Measurements from ENCODE around the gene SHE. TPM values are rescaled to one million over a fixed set of nuclear protein-coding genes. Genes with fewer than 3 reads are reported as not detected.

The SHE gene
- total RNA-seq, 4 donors from 2014 or later: 9.0 to 24.6 (median 18.0) TPM

DNA sequence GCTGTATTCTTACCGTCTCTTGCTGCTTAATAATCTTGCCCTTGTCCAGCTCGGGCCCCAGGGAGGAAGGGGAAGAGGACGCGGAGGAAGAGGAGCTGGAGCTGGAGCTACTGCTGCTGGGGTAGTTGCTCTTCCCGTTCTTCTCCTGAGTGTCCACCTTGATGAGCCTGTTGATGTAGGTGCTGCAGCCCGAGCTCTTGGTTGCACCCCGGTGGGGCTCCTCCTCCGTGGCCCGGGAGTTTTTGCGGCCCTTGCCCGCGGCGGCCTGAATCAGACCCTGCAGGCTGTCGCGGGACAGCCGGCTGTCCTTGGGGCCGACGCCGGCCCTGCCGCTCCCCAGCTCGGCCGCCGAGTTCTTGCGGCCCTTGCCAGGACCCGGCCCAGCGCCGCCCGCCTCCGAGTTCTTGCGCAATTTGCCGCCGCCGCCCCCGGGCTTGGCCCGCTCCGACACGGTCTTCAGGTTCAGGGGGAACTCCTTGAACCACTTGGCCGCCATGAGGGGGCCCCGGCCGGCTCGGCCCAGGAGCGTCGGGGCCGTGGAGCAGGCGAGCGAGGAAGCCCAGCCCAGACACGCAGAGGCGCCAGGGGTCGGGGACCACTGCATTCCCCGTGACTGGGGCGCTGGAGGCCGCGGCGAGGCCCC, 668 bp downstream of the SHE start:
- WGBS, 2 donors: 2% methylated on average over 40 to 54 of the region's 54 CpGs
- H3K4me3 ChIP-seq: peak overlapping the region; percentile 30 to 61 (median 42)
- peaks cover 0 to 24% (median 7%) of the 10 kb centered on the region in 4 donors for H3K4me1 ChIP-seq
- no peaks in the 10 kb centered on the region for H3K36me3 ChIP-seq
- H3K9me3 ChIP-seq: peaks cover 0 to 16% (median 0%) of the 10 kb centered on the region in 4 donors
- peaks cover 0 to 72% of the 10 kb centered on the region in 2 donors for H3K27me3 ChIP-seq
- DNase-seq (ENCODE audit: low spot score in 2 of 2): peak in 1 of 2 donors; percentile 30
- H3K27ac ChIP-seq: peak overlapping the region in 2 of 4 donors; percentile 55 to 80
- TF ChIP-seq, protein P1, sequence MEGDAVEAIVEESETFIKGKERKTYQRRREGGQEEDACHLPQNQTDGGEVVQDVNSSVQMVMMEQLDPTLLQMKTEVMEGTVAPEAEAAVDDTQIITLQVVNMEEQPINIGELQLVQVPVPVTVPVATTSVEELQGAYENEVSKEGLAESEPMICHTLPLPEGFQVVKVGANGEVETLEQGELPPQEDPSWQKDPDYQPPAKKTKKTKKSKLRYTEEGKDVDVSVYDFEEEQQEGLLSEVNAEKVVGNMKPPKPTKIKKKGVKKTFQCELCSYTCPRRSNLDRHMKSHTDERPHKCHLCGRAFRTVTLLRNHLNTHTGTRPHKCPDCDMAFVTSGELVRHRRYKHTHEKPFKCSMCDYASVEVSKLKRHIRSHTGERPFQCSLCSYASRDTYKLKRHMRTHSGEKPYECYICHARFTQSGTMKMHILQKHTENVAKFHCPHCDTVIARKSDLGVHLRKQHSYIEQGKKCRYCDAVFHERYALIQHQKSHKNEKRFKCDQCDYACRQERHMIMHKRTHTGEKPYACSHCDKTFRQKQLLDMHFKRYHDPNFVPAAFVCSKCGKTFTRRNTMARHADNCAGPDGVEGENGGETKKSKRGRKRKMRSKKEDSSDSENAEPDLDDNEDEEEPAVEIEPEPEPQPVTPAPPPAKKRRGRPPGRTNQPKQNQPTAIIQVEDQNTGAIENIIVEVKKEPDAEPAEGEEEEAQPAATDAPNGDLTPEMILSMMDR (IDR thresholded peaks at IDR 0.05): no peak
- peak in 1 of 2 donors; percentile 26 for TF ChIP-seq EP300 (IDR thresholded peaks at IDR 0.05)
- TF ChIP-seq POLR2A (IDR thresholded peaks at IDR 0.05): no peak

DNA sequence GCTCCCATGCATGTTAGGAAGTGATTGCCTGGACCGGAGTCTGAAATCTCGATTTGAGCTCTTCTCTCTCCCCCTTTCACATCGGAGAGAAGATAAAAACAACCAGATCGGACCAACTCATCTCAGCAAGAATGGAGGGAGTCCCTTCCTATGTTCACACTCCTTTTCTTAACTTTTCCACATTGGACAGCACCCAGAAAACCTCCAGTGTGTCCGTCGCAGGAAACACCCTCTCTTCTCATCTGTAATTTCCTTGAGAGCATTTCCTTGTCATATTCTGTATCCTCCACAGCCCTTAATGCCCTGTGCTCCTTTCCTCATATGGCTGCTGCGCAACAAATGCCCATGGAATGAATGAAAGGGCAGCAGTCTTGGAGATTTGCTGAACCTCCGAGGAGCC, 1.7 kb downstream of the SHE start:
- Histone ChIP-seq H3K27me3 (peaks cover 0 to 72% of the 10 kb centered on the region in 2 donors), H3K4me1 (peaks cover 0 to 24% (median 7%) of the 10 kb centered on the region in 4 donors), H3K9me3 (peaks cover 0 to 6% (median 0%) of the 10 kb centered on the region in 4 donors), H3K36me3 (no peaks in the 10 kb centered on the region), H3K4me3 (peak overlapping the region in 2 of 4 donors; percentile 53 to 61), H3K27ac (no peak overlapping the region)
- DNase-seq (ENCODE audit: low spot score in 2 of 2): no peak
- 74 to 81% methylated on average over 8 of the region's 8 CpGs for WGBS, 2 donors
- TF ChIP-seq, protein P1 (IDR thresholded peaks at IDR 0.05): no peak
- TF ChIP-seq EP300 (IDR thresholded peaks at IDR 0.05) (no peak), POLR2A (IDR thresholded peaks at IDR 0.05) (no peak)

DNA sequence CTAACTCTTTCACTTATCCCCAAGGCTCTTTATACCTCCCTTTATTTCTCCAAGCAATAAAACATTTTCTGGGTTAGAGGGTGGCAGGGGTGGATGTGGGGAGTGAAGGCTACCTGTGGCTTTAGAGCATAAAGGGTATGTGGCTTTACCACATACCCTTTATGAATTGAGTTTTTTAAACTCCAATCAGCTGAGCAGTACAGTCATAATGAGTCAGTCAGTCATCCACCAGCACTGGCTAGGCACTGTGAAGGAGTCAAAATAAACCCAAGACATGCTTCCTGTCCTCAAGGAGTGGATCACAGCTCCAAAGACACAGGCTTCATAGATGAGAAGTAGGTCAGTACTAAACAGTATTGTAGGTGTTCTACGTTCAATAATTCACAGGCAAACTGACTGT, 2.8 kb downstream of the SHE start:
- H3K27me3 ChIP-seq: peaks cover 0 to 68% of the 10 kb centered on the region in 2 donors
- TF ChIP-seq POLR2A (IDR thresholded peaks at IDR 0.05) (no peak), EP300 (IDR thresholded peaks at IDR 0.05) (no peak)
- TF ChIP-seq, protein P1 (IDR thresholded peaks at IDR 0.05): no peak
- no peaks in the 10 kb centered on the region for H3K36me3 ChIP-seq
- peak overlapping the region in 1 of 4 donors; percentile 61 for H3K4me3 ChIP-seq
- DNase-seq (ENCODE audit: low spot score in 2 of 2): no peak
- peaks cover 0 to 5% (median 0%) of the 10 kb centered on the region in 4 donors for H3K9me3 ChIP-seq
- peaks cover 0 to 24% (median 7%) of the 10 kb centered on the region in 4 donors for H3K4me1 ChIP-seq
- H3K27ac ChIP-seq: no peak overlapping the region
- WGBS, 2 donors: 75 to 86% methylated on average over 1 of the region's 1 CpG

DNA sequence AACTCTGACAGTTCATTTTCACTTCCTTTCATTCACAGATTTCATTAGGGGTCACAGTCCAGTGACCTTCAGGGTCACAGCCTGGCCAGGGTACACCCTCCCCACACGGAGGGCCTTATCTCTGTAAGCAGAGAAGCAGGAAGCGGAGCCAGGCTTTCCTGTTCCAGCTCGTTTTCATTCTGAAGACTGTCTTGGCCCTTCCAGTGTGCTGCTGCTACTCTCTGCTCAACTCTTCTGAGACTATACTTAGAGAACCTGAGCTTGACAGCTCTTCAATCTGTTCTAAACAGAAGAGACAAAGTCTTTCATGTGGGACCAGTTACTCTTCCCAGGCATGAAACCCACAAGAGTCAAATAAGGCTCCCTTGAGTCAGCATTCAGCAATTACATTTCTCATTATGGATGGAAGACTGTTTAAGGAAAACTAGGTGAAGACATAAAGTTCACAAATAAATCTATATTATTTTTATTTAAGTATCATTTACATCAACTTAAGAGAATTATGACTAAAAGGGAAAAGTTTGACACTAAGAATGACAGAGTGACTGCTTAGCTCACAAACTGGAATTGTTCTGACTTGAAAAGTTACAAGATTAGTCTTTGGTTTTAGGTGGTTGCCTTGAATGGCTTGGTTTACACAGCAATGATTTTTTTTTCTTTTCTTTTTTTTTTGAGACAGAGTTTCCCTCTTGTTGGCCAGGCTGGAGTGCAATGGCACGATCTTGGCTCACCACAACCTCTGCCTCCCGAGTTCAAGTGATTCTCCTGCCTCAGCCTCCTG, 5.0 kb downstream of the SHE start:
- Histone ChIP-seq H3K4me3 (no peak overlapping the region), H3K27ac (peak overlapping the region in 2 of 4 donors; percentile 10 to 16), H3K4me1 (peaks cover 0 to 23% (median 11%) of the 10 kb centered on the region in 4 donors), H3K27me3 (peaks cover 0 to 54% of the 10 kb centered on the region in 2 donors), H3K9me3 (no peaks in the 10 kb centered on the region), H3K36me3 (no peaks in the 10 kb centered on the region)
- DNase-seq (ENCODE audit: low spot score in 2 of 2): peak in 1 of 2 donors; percentile 15
- 55 to 60% methylated on average over 5 of the region's 5 CpGs for WGBS, 2 donors
- no peak for TF ChIP-seq POLR2A (IDR thresholded peaks at IDR 0.05)
- peak in 1 of 2 donors; percentile 63 for TF ChIP-seq EP300 (IDR thresholded peaks at IDR 0.05)
- TF ChIP-seq, protein P1 (IDR thresholded peaks at IDR 0.05): no peak

DNA sequence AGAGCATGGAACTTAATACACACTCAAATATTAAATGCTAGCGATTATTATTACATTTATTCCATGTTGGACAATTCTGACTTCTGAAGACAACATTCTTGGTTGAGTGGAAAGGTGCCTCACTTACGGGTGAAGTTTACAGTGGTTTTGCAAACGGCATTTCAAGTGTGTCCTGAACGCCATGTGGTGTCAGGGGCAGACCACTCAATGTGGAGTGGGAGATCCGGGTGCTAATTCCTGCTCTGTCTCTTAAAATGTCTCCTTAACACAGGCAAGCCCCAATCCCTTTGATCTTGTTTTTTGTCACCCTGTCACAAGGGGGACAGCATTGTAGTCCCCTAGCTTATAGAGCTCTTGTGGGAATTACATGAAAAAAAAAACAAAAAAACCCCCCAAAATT, 5.8 kb downstream of the SHE start:
- WGBS, 2 donors: 65 to 67% methylated on average over 5 of the region's 5 CpGs
- no peak for TF ChIP-seq EP300 (IDR thresholded peaks at IDR 0.05)
- TF ChIP-seq POLR2A (IDR thresholded peaks at IDR 0.05): no peak
- TF ChIP-seq, protein P1 (IDR thresholded peaks at IDR 0.05): no peak
- Histone ChIP-seq H3K36me3 (no peaks in the 10 kb centered on the region), H3K27ac (peak overlapping the region in 1 of 4 donors; percentile 16), H3K9me3 (no peaks in the 10 kb centered on the region), H3K4me1 (peaks cover 0 to 17% (median 7%) of the 10 kb centered on the region in 4 donors), H3K27me3 (peaks cover 0 to 48% of the 10 kb centered on the region in 2 donors), H3K4me3 (no peak overlapping the region)
- no peak for DNase-seq (ENCODE audit: low spot score in 2 of 2)
